IPS-15b (cell line): Measurements from ENCODE around the gene SERINC5.

Source experiments
- H3K27me3 ChIP-seq: one replicate; pipeline ENCODE4 v1.6.1; 2013; ENCODE audit warnings: low read length; ENCODE audit not compliant: control insufficient read depth, insufficient read depth
- H3K36me3 ChIP-seq: one replicate; pipeline ENCODE4 v1.6.1; 2013; ENCODE audit warnings: low read length; ENCODE audit not compliant: control insufficient read depth, insufficient read depth
- H3K4me1 ChIP-seq: one replicate; pipeline ENCODE4 v1.6.1; 2013; ENCODE audit warnings: mild to moderate bottlenecking, low read length; ENCODE audit not compliant: control insufficient read depth, insufficient read depth
- H3K4me3 ChIP-seq: one replicate; pipeline ENCODE4 v1.5.1; 2013; ENCODE audit warnings: low read depth, low read length
- H3K9ac ChIP-seq: one replicate; pipeline ENCODE4 v1.6.1; 2013; ENCODE audit warnings: low read depth, mild to moderate bottlenecking, low read length
- H3K9me3 ChIP-seq: one replicate; pipeline ENCODE4 v1.6.1; 2013; ENCODE audit warnings: mild to moderate bottlenecking, low read length; ENCODE audit not compliant: control insufficient read depth, insufficient read depth

SERINC5 gene

GRCh38 chr5:80182809-80183580 is 72.9 kb downstream of the SERINC5 start:
- no peaks in the 10 kb centered on the region for H3K36me3 ChIP-seq
- H3K4me3 ChIP-seq, result no peak overlapping the region
- no peaks in the 10 kb centered on the region for H3K27me3 ChIP-seq
- peaks cover 42% of the 10 kb centered on the region for H3K4me1 ChIP-seq
- peak overlapping the region; percentile 67 for H3K9ac ChIP-seq
- no peaks in the 10 kb centered on the region for H3K9me3 ChIP-seq

GRCh38 chr5:80181618-80182211 is 74.1 kb downstream of the SERINC5 start:
- Histone ChIP-seq H3K9me3 (no peaks in the 10 kb centered on the region), H3K36me3 (peaks cover 4% of the 10 kb centered on the region), H3K4me3 (no peak overlapping the region), H3K27me3 (no peaks in the 10 kb centered on the region), H3K4me1 (peaks cover 42% of the 10 kb centered on the region), H3K9ac (no peak overlapping the region)

- H3K27me3 ChIP-seq, result no peaks in the 10 kb centered on the region
- H3K4me3 ChIP-seq, result no peak overlapping the region
- H3K9ac ChIP-seq, result no peak overlapping the region
- peaks cover 15% of the 10 kb centered on the region for H3K4me1 ChIP-seq
- H3K36me3 ChIP-seq, result peaks cover 4% of the 10 kb centered on the region
- no peaks in the 10 kb centered on the region for H3K9me3 ChIP-seq
These were observed 78.6 kb downstream of the SERINC5 start for GRCh38 chr5:80177236-80177635.

GRCh38 chr5:80175337-80175736 is 80.5 kb downstream of the SERINC5 start:
- peaks cover under 1% of the 10 kb centered on the region for H3K4me1 ChIP-seq
- no peaks in the 10 kb centered on the region for H3K27me3 ChIP-seq
- H3K4me3 ChIP-seq, result no peak overlapping the region
- H3K36me3 ChIP-seq, result peaks cover 8% of the 10 kb centered on the region
- no peak overlapping the region for H3K9ac ChIP-seq
- no peaks in the 10 kb centered on the region for H3K9me3 ChIP-seq

GRCh38 chr5:80174790-80175189 is 81.1 kb downstream of the SERINC5 start:
- Histone ChIP-seq H3K4me1 (no peaks in the 10 kb centered on the region), H3K27me3 (no peaks in the 10 kb centered on the region), H3K4me3 (no peak overlapping the region), H3K9me3 (no peaks in the 10 kb centered on the region), H3K36me3 (peaks cover 11% of the 10 kb centered on the region), H3K9ac (no peak overlapping the region)

- Histone ChIP-seq H3K9me3 (no peaks in the 10 kb centered on the region), H3K9ac (no peak overlapping the region), H3K4me1 (no peaks in the 10 kb centered on the region), H3K36me3 (peaks cover 18% of the 10 kb centered on the region), H3K4me3 (no peak overlapping the region), H3K27me3 (no peaks in the 10 kb centered on the region)
These were observed 83.7 kb downstream of the SERINC5 start for GRCh38 chr5:80172067-80172695.

GRCh38 chr5:80170117-80170535 is 85.7 kb downstream of the SERINC5 start:
- Histone ChIP-seq H3K9ac (no peak overlapping the region), H3K4me1 (no peaks in the 10 kb centered on the region), H3K36me3 (peaks cover 20% of the 10 kb centered on the region), H3K27me3 (no peaks in the 10 kb centered on the region), H3K4me3 (no peak overlapping the region), H3K9me3 (no peaks in the 10 kb centered on the region)

- Histone ChIP-seq H3K9me3 (no peaks in the 10 kb centered on the region), H3K9ac (no peak overlapping the region), H3K4me3 (no peak overlapping the region), H3K27me3 (no peaks in the 10 kb centered on the region), H3K4me1 (no peaks in the 10 kb centered on the region), H3K36me3 (peaks cover 20% of the 10 kb centered on the region)
These were observed 87.3 kb downstream of the SERINC5 start for GRCh38 chr5:80168388-80169028.

GRCh38 chr5:80165452-80165851 is 90.4 kb downstream of the SERINC5 start:
- Histone ChIP-seq H3K9me3 (no peaks in the 10 kb centered on the region), H3K4me1 (peaks cover 8% of the 10 kb centered on the region), H3K36me3 (peaks cover 16% of the 10 kb centered on the region), H3K27me3 (no peaks in the 10 kb centered on the region), H3K9ac (no peak overlapping the region), H3K4me3 (no peak overlapping the region)

- Histone ChIP-seq H3K36me3 (peaks cover 15% of the 10 kb centered on the region), H3K27me3 (no peaks in the 10 kb centered on the region), H3K4me3 (no peak overlapping the region), H3K4me1 (peaks cover 23% of the 10 kb centered on the region), H3K9ac (no peak overlapping the region), H3K9me3 (no peaks in the 10 kb centered on the region)
These were observed 94.7 kb downstream of the SERINC5 start for GRCh38 chr5:80161165-80161564.

- no peaks in the 10 kb centered on the region for H3K27me3 ChIP-seq
- H3K9me3 ChIP-seq, result no peaks in the 10 kb centered on the region
- peaks cover 18% of the 10 kb centered on the region for H3K36me3 ChIP-seq
These were observed 95.6 kb downstream of the SERINC5 start for GRCh38 chr5:80160242-80160641.

More at GRCh38 chr5:80160242-80160641, 95.6 kb downstream of the SERINC5 start:
- Histone ChIP-seq H3K9ac (no peak overlapping the region), H3K4me3 (no peak overlapping the region), H3K4me1 (peaks cover 23% of the 10 kb centered on the region)
